ENCODE data around the gene APBA2.

GRCh38 chr15:29078541-29078940, 192.8 kb downstream of the APBA2 start:
- TF ChIP-seq POLR2A (IDR thresholded peaks at IDR 0.05; ENCODE audit: low read length) (no peak), GATA1 (IDR thresholded peaks at IDR 0.05; ENCODE audit: low read depth, low read length) (no peak)
